Measurements from ENCODE around the gene BSPRY. TPM values are rescaled to one million over a fixed set of nuclear protein-coding genes. Genes with fewer than 3 reads are reported as not detected.

The BSPRY gene
- total RNA-seq, 2 experiments from 2014 or later = not detected

- POLR2A ChIA-PET = interaction anchor here (1.0 kb wide), 1 partner anchor 8 kb away, joined by 3 read pairs; the partner anchor contains the start of gene WDR31
- Mint-ChIP-seq H3K4me3 (no peak overlapping the region), H3K27ac (no peak overlapping the region), H3K4me1 (ENCODE audit: low read depth) (no peaks in the 10 kb centered on the region), H3K27me3 (no peaks in the 10 kb centered on the region), H3K9me3 (no peaks in the 10 kb centered on the region), H3K36me3 (ENCODE audit: low read depth) (no peaks in the 10 kb centered on the region)
- TF ChIP-seq CTCF (IDR thresholded peaks at IDR 0.05) = no peak
- Histone ChIP-seq H3K36me3 (ENCODE audit: insufficient read depth, low read length) (no peaks in the 10 kb centered on the region), H3K27me3 (ENCODE audit: control insufficient read depth in 1 of 2, insufficient read depth in 2 of 2, low read length in 2 of 2) (no peaks in the 10 kb centered on the region), H3K27ac (ENCODE audit: low read depth in 1 of 2, low read length in 2 of 2) (no peak overlapping the region), H3K4me3 (ENCODE audit: low read length) (no peak overlapping the region), H3K9me3 (ENCODE audit: control insufficient read depth in 1 of 2, insufficient read depth in 1 of 2, low read length in 2 of 2) (no peaks in the 10 kb centered on the region), H3K4me1 (ENCODE audit: insufficient read depth, low read length) (no peaks in the 10 kb centered on the region)
- no peak for ATAC-seq (ENCODE audit: poor library complexity)
- CTCF ChIA-PET = no interaction called here
- no peak for DNase-seq
- intact Hi-C loops (cut with DNase I, micrococcal nuclease) = no loop called here
These were observed 17.6 kb upstream of the BSPRY start for GRCh38 chr9:113331780-113332179.

GRCh38 chr9:113337714-113338113, 11.6 kb upstream of the BSPRY start:
- no peaks in the 10 kb centered on the region for H3K9me3 ChIP-seq (ENCODE audit: control insufficient read depth in 1 of 2, insufficient read depth in 1 of 2, low read length in 2 of 2)
- H3K27ac ChIP-seq (ENCODE audit: low read depth in 1 of 2, low read length in 2 of 2) = no peak overlapping the region
- H3K27me3 Mint-ChIP-seq = peaks cover 11% of the 10 kb centered on the region
- POLR2A ChIA-PET = interaction anchor here (2.3 kb wide), 1 partner anchor 39 kb away, joined by 5 read pairs; the partner anchor contains the start of gene HDHD3
- H3K9me3 Mint-ChIP-seq = no peaks in the 10 kb centered on the region
- peaks cover 25% of the 10 kb centered on the region for H3K4me1 Mint-ChIP-seq (ENCODE audit: low read depth)
- CTCF ChIA-PET = no interaction called here
- ATAC-seq (ENCODE audit: poor library complexity) (no peak), DNase-seq (no peak)
- H3K4me3 ChIP-seq (ENCODE audit: low read length) = no peak overlapping the region
- peak overlapping the region; percentile 91 for H3K4me3 Mint-ChIP-seq
- no peak for TF ChIP-seq CTCF (IDR thresholded peaks at IDR 0.05)
- H3K27me3 ChIP-seq (ENCODE audit: control insufficient read depth in 1 of 2, insufficient read depth in 2 of 2, low read length in 2 of 2) = no peaks in the 10 kb centered on the region
- peaks cover 18% of the 10 kb centered on the region for H3K4me1 ChIP-seq (ENCODE audit: insufficient read depth, low read length)
- no peaks in the 10 kb centered on the region for H3K36me3 ChIP-seq (ENCODE audit: insufficient read depth, low read length)
- no peaks in the 10 kb centered on the region for H3K36me3 Mint-ChIP-seq (ENCODE audit: low read depth)
- no peak overlapping the region for H3K27ac Mint-ChIP-seq
- intact Hi-C loops (cut with DNase I, micrococcal nuclease) = loop anchor here in 1 of 2 experiments (2.0 kb wide), 1 partner anchor 65 kb away; no protein-coding TSS in a partner anchor

GRCh38 chr9:113340011-113340699, 9.2 kb upstream of the BSPRY start, which contains the start of gene WDR31:
TSS of gene WDR31 (minus strand) at chr9:113340275. CDS start at chr9:113332022, 8,253 bp downstream.
- TF ChIP-seq CTCF (IDR thresholded peaks at IDR 0.05) = no peak
- intact Hi-C loops (cut with DNase I, micrococcal nuclease) = loop anchor here (1.0 to 10.0 kb wide), 4 partner anchors 36 to 118 kb away; partner anchors contain the start of genes ALAD (in 1 of the 2), CDC26 (in 1 of the 2), FKBP15 (in 1 of the 2) and HDHD3 (in 1 of the 2)
- Mint-ChIP-seq H3K4me3 (peak within 1 kb of the TSS; percentile 91), H3K27me3 (peaks cover 11% of the 10 kb centered on the region), H3K36me3 (ENCODE audit: low read depth) (no peaks in the 10 kb centered on the region), H3K9me3 (no peaks in the 10 kb centered on the region), H3K27ac (peak within 1 kb of the TSS; percentile 14), H3K4me1 (ENCODE audit: low read depth) (peaks cover 25% of the 10 kb centered on the region)
- no peak within 1 kb of the TSS for H3K27ac ChIP-seq (ENCODE audit: low read depth in 1 of 2, low read length in 2 of 2)
- DNase-seq (peak; percentile 56 to 88 (median 74)), ATAC-seq (ENCODE audit: poor library complexity) (peak; percentile 99)
- CTCF ChIA-PET = interaction anchor here (1.4 to 2.2 kb wide), 3 partner anchors 10 to 66 kb away, joined by 4 to 12 read pairs (median 6); partner anchors contain the start of gene ALAD
- no peaks in the 10 kb centered on the region for H3K9me3 ChIP-seq (ENCODE audit: control insufficient read depth in 1 of 2, insufficient read depth in 1 of 2, low read length in 2 of 2)
- no peaks in the 10 kb centered on the region for H3K27me3 ChIP-seq (ENCODE audit: control insufficient read depth in 1 of 2, insufficient read depth in 2 of 2, low read length in 2 of 2)
- peaks cover 18% of the 10 kb centered on the region for H3K4me1 ChIP-seq (ENCODE audit: insufficient read depth, low read length)
- POLR2A ChIA-PET = interaction anchor here (0.8 to 2.1 kb wide), 8 partner anchors 8 to 1709 kb away, joined by 3 to 13 read pairs (median 4); partner anchors contain the start of genes BSPRY, C9orf43, CDC26 and DNAJC25
- peak within 1 kb of the TSS; percentile 82 for H3K4me3 ChIP-seq (ENCODE audit: low read length)
- H3K36me3 ChIP-seq (ENCODE audit: insufficient read depth, low read length) = no peaks in the 10 kb centered on the region
